Globus pallidus (tissue), 1 donor: ENCODE measurements around the gene PLBD1.
A peak's percentile ranks its signal among the peaks of the same experiment; 100 is the strongest.

Experiments used
- DNase-seq: peaks from one replicate; pipeline ENCODE4 v3.0.0-alpha.2; 2015; ENCODE audit warnings: low spot score

Gene PLBD1, protein sequence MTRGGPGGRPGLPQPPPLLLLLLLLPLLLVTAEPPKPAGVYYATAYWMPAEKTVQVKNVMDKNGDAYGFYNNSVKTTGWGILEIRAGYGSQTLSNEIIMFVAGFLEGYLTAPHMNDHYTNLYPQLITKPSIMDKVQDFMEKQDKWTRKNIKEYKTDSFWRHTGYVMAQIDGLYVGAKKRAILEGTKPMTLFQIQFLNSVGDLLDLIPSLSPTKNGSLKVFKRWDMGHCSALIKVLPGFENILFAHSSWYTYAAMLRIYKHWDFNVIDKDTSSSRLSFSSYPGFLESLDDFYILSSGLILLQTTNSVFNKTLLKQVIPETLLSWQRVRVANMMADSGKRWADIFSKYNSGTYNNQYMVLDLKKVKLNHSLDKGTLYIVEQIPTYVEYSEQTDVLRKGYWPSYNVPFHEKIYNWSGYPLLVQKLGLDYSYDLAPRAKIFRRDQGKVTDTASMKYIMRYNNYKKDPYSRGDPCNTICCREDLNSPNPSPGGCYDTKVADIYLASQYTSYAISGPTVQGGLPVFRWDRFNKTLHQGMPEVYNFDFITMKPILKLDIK

DNA sequence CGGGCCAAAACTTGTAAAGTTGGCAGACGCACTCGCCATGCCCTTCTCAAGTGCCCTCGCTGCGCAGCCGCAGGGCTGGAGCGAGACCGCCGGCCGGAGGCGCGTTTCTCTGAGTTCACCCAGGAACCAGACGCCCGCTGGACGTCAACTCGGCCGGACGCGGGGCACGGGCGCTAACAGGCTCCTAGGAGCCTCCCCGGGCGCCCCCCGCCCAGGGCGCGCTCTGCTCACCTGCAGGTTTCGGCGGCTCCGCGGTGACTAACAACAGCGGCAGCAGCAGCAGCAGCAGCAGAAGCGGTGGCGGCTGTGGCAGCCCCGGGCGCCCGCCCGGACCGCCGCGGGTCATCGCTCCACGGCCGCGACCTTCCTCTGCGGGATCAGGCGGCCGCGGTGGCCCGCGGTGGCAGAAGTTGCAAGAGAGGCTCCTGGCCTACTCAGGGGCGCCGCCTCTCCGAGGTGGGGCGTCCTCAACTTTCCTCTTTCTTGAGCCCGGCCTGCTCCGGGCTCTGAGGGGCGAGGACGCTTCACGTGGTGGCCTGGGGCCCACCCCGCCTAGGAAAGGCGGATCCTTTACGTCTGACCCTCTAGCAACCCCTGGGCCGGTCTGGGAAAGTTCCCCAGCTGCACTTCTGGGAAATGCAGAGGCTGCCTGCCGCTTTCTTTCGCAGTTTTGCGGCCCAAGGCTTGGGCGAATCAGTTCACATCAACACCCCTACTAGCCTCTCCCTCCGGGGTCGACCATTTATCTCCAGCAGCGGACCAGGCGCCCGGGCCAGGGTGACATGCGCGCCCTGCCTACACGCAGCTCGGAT, at the start of gene PLBD1:
Gene PLBD1 (minus strand): TSS at position 533 of the 812 bp plus-strand sequence. CDS start 187 bp downstream, at position 346.
- DNase-seq, result peak; percentile 37

DNA sequence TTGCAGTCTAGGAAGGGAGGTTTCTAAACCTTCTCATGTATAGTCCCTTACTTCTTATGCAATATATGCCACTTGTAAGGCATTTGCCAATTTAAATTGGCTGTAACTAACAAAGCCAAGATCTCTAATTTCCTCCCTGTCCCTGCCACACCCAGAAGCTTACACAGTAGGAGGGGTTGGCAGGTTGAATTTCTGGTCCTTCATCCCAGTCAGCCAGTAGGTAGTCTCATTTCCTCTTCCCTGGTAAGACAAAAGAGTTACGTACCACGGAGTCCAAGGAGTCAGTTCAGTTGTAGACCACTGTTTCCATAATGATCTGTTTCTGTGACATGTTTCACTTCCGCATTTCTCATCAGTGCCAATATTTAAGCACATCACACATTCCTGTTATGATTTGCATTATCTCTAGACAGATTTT, 47.0 kb upstream of the PLBD1 start:
- DNase-seq, result no peak

- peak; percentile 31 for DNase-seq
Observed at GRCh38 chr12:14613718-14614117, 46.0 kb upstream of the PLBD1 start.

DNA sequence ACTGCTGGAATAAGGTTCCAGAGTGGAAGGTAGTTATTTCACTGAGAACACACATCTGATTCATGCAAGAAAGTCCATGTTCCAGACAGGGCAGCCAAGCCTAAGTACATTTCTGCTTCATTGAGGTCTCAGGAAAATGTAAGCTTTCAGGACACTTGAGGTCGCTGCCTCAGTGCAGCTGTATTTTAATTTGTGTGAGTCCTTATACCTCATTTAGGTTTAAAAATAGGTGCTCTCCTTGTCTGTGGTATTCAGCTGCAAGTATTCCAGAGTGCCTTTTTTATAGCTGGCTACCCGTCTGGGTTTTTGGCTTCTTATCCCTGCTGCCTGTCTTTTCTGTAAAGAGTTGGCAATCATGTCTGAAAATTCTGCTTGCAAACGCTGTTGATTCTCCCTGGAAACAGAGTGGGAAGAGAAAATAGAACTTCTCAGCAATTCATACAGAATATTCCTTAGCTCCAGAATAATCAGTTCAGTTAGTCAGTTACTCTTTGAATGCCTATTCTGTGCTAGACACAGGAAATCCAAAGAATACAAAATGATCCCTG, 45.3 kb upstream of the PLBD1 start:
- no peak for DNase-seq

GRCh38 chr12:14612250-14612649, 44.6 kb upstream of the PLBD1 start:
- DNase-seq, result no peak

DNA sequence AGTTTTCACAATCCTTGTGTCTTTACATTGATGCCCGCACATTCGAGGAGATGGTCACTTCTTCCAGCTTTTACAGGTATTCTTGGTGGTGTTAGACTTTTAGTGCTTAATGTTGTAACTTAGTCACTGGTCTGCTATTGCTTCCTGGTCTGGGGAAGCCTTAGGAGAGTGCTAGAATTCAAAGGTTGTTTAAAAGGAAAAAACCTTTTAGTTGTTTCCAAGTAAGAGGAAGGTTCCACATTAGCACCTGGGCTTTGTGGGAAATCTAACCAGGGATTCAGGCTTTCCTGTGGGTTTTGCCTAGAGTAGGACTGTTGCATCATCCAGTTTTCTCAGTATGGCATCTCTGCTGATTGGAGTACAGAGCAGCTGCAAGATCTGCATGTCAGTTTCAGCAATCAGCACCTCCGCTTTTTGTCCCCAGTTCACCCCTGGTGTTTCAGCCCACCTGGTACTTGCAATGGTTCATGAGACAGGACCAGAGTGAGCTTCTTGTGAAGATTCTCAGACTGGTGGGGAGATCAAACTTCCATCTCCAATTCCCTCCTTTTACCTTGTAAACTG, 44.0 kb upstream of the PLBD1 start:
- DNase-seq, result no peak

DNA sequence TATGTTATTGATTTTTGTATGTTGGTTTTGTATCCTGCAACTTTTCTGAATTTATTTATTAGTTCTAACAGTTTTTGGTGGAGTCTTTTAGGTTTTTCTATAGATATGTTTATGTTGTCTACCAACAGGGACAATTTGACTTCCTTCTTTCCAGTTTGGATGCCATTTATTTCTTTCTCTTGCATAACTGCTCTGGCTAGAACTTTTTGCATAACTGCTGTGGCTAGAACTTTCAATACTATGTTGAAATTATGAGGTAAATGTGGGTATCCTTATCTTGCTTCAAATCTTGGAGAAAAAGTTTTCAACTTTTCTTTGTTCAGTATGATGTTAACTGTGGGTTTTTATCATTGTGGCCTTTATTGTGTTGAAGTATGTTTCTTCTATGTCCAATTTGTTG, 39.9 kb upstream of the PLBD1 start:
- DNase-seq, result no peak

DNA sequence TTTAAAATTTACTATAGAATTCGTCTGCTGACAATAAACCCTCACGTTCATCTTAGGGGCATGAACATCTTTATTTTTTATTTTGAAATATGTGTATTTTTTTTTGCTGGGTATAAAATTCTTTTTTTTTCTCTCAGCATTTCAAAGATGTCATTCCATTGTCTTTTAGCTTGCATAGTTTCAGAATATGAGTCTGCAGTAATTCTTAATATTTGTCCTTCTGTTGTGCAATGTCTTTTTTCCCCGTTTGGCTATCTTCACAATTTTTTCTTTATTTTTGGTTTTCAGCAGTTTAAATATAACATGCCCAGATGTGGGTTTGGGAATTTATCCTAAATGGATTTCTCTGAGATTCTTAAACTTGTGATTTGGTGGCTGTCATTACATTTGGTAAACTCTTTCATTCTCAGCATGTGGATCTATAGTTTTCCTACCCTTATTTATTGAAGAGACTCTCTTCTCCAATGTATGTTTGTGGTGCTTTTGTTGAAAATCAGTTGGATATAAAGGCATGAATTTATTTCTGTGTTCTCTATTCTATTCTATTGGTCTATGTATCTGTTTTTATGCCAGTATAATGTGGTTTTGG, 37.8 kb upstream of the PLBD1 start:
- no peak for DNase-seq

GRCh38 chr12:14601692-14602478, 34.2 kb upstream of the PLBD1 start:
- no peak for DNase-seq

GRCh38 chr12:14597480-14597879, 29.8 kb upstream of the PLBD1 start:
- no peak for DNase-seq

GRCh38 chr12:14591719-14592118, 24.0 kb upstream of the PLBD1 start:
- no peak for DNase-seq

- no peak for DNase-seq
Observed at GRCh38 chr12:14589169-14590004, 21.7 kb upstream of the PLBD1 start.

DNA sequence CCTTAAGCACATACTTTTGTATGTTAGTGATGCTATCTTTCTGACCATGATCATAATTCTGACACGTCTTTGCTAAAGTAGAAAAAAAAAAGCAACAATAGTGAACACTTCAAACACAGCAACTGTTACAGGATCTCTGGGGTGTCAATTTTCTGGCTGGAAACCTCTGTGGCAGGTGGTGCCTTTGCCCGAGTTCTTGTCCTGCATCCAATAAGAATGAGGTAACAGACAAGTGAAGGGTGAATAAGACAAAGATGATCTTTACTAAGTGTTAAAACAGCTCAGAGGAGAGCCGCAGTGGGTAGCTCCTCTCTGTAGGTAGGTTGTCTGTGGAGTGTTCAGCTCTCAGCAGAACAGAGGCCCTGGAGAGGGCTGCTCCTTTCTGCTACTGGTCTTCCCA, 20.9 kb upstream of the PLBD1 start:
- no peak for DNase-seq

DNA sequence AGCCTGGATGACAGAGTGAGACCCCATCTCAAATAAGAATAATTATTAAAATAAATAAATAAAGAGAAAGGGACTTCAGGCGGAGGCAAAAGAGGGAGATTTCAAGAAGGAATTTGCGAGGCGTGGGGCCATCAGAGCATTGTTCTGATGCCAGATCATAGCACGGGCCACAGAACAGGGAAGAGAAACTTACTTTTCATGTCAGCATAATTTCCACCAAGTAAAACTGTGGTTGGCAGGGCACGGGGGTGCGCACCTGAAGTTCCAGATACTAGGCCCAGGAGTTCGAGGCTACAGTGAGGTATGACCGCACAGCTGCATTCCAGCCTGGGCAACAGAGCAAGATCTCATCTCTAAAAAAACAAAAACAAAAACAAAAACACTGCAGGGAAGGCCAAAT, 11.0 kb upstream of the PLBD1 start:
- no peak for DNase-seq

DNA sequence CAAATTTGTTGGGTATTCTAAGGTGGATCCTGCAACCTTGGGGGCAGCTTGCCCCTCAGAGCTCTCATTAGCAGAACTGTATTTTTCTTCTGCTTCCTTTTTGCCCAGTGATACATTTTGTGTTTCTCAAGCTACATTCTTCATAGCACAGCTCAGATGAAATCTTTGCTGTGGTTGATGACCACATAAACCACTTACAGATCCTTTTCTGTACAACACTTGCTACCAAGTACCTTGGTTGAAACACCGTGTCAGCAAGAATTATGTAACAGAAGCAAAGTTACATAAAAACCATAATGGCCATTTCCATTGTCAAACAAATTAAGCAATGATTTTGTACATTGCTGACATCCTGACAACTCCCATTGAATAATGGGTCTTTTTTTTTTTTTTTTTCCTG, 9.7 kb upstream of the PLBD1 start:
- no peak for DNase-seq

- no peak for DNase-seq
Observed at GRCh38 chr12:14576896-14577295, 9.2 kb upstream of the PLBD1 start.

- no peak for DNase-seq
Observed at GRCh38 chr12:14575585-14575984, 7.9 kb upstream of the PLBD1 start.

DNA sequence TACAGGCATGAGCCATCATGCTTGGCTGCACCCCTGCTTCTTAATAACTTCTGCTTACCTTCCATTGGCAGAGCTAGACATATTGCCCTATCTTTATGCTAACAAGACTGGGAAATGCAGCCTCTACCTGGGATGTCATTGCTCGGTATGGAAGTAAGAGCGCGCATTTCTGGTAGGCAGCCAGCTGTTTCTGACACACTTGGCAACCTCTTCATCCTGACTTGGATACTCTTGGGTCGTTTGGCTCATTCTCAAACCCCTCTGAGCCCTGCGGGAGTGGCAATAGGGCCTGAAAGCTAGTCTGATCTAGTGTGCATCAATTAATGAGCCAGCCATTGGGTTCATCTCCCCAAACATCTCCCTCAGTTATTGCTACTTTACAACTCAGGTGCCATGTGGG, 5.4 kb upstream of the PLBD1 start:
- no peak for DNase-seq

- no peak for DNase-seq
Observed at GRCh38 chr12:14572401-14572800, 4.7 kb upstream of the PLBD1 start.

- DNase-seq, result no peak
Observed at GRCh38 chr12:14571779-14572178, 4.1 kb upstream of the PLBD1 start.
